PC-9 (cell line): ENCODE data around the gene EYS. TPM values are rescaled to one million over a fixed set of nuclear protein-coding genes. Genes with fewer than 3 reads are reported as not detected.

Experiments used
- BruUV-seq: library from RNA; stranded (reverse); fragments of 400-500 nt; replicated peaks from 2 replicates; lab custom pipeline; 2021; lab: Mats Ljungman, UMichigan
- CTCF ChIA-PET: fragments of 300-600 bp; sonication (Branson Sonifier 250); formaldehyde crosslinking; loops from one replicate; lab custom pipeline; 2022; ENCODE audit warnings: antibody characterized with exemption; lab: Charles Lee
- POLR2A ChIA-PET: fragments of 300-600 bp; sonication (Branson Sonifier 250); formaldehyde crosslinking; loops from one replicate; lab custom pipeline; 2022; ENCODE audit warnings: antibody characterized with exemption; ENCODE audit not compliant: unreplicated experiment; lab: Charles Lee
- DNase-seq, 2 experiments: peaks; one replicate each; pipeline versions ENCODE4 v3.0.0 to v3.0.0-alpha.2; 2015 to 2022; ENCODE audit warnings: mixed read lengths in 1 of 2
- H2AFZ ChIP-seq: fragments of 200-600 bp; sonication (generic); 2 replicates; pipeline ENCODE4 v1.8.1; 2017; ENCODE audit warnings: antibody characterized with exemption
- H3F3A ChIP-seq: fragments of 200-600 bp; sonication (generic); 2 replicates; pipeline ENCODE4 v1.8.1; 2017; ENCODE audit warnings: antibody characterized with exemption, mild to moderate bottlenecking, low read depth; ENCODE audit not compliant: insufficient read depth
- H3K27ac ChIP-seq: fragments of 200-600 bp; sonication (generic); 2 replicates; pipeline ENCODE4 v1.6.1; 2016; ENCODE audit warnings: mixed run types
- H3K27me3 ChIP-seq: fragments of 200-600 bp; sonication (generic); 2 replicates; pipeline ENCODE4 v1.6.1; 2016; ENCODE audit warnings: low read depth, mixed run types; ENCODE audit not compliant: insufficient read depth
- H3K36me3 ChIP-seq: fragments of 200-600 bp; sonication (generic); 2 replicates; pipeline ENCODE4 v1.6.1; 2016; ENCODE audit warnings: low read depth, mixed run types
- H3K4me1 ChIP-seq: fragments of 200-600 bp; sonication (generic); replicated peaks from 2 replicates; pipeline ENCODE4 v1.6.1; 2016; ENCODE audit warnings: mixed run types; ENCODE audit not compliant: insufficient read depth
- H3K4me2 ChIP-seq: fragments of 200-600 bp; sonication (generic); 2 replicates; pipeline ENCODE4 v1.6.1; 2017; ENCODE audit warnings: mixed run types
- H3K4me3 ChIP-seq: fragments of 200-600 bp; sonication (generic); 2 replicates; pipeline ENCODE4 v1.6.1; 2016; ENCODE audit warnings: mixed run types
- H3K79me2 ChIP-seq: fragments of 200-600 bp; sonication (generic); 2 replicates; pipeline ENCODE4 v1.6.1; 2017; ENCODE audit warnings: low read depth, mixed run types
- H3K9me2 ChIP-seq: fragments of 200-600 bp; sonication (generic); 2 replicates; pipeline ENCODE4 v1.8.1; 2017; ENCODE audit warnings: mild to moderate bottlenecking; ENCODE audit not compliant: insufficient read depth
- H3K9me3 ChIP-seq: fragments of 200-600 bp; sonication (generic); 2 replicates; pipeline ENCODE4 v1.8.1; 2016; ENCODE audit warnings: low read depth; ENCODE audit not compliant: insufficient read depth
- H4K20me1 ChIP-seq: fragments of 200-600 bp; sonication (generic); 2 replicates; pipeline ENCODE4 v1.8.1; 2017; ENCODE audit not compliant: insufficient read depth
- CTCF ChIP-seq: fragments of 200-600 bp; sonication (generic); conservative IDR thresholded peaks from 2 replicates; pipeline ENCODE4 v1.6.1; 2017; ENCODE audit warnings: mixed run types, antibody characterized with exemption, mild to moderate bottlenecking, moderate library complexity
- EZH2 ChIP-seq: fragments of 200-600 bp; sonication (generic); IDR thresholded peaks from 2 replicates; pipeline ENCODE4 v1.8.0; 2017; ENCODE audit warnings: antibody characterized with exemption, low read depth
- intact Hi-C: fragments of 100-400 bp; cut with micrococcal nuclease; formaldehyde crosslinking; loops from one replicate; pipeline ENCODE4 v1.10.0; 2022; ENCODE audit not compliant: unreplicated experiment
- total RNA-seq: library from RNA; stranded (reverse); gene quantifications from 2 replicates; pipeline ENCODE4 v1.2.3, GENCODE V29; 2021

Gene EYS
- total RNA-seq, 1 experiment from 2014 or later = not detected

DNA sequence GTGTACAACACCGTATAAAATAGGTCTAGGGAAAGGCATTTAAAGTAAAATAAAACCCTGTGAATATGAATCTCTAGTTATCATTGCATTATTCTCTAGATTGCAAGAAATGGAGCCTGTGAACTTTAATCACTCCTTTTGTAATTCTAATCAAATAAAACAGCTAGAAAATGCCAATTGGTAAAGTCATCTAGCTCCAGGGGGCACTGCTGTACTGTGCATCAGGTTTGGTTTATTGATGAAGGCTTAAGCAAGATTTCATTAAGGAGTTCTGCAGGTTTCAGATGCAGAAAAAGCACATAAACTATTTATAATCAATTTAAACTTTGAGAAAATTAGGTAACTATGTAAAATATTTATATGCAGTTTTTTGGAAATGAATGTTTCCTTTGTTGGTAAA lies 1426.5 kb downstream of the EYS start:
- CTCF ChIA-PET = interaction anchor here (0.6 kb wide), 1 partner anchor 136 kb away, joined by 3 read pairs; no protein-coding TSS in a partner anchor
- Histone ChIP-seq H3K9me3 (no peaks in the 10 kb centered on the region), H3K79me2 (no peaks in the 10 kb centered on the region), H3K27ac (no peak overlapping the region), H3K9me2 (no peaks in the 10 kb centered on the region), H2AFZ (no peak overlapping the region), H3K4me1 (no peaks in the 10 kb centered on the region), H3K4me3 (no peak overlapping the region), H3F3A (no peaks in the 10 kb centered on the region), H4K20me1 (no peaks in the 10 kb centered on the region), H3K4me2 (no peak overlapping the region), H3K27me3 (no peaks in the 10 kb centered on the region), H3K36me3 (no peaks in the 10 kb centered on the region)
- no peak for TF ChIP-seq EZH2
- TF ChIP-seq CTCF = peak; percentile 51
- intact Hi-C loops = no loop called here
- POLR2A ChIA-PET = no interaction called here
- BruUV-seq = no TSS peak
- DNase-seq = no peak

GRCh38 chr6:64270083-64270482 lies 1436.9 kb downstream of the EYS start:
- H3K27ac ChIP-seq = no peak overlapping the region
- intact Hi-C loops = no loop called here
- TF ChIP-seq EZH2 (no peak), CTCF (no peak)
- no peaks in the 10 kb centered on the region for H4K20me1 ChIP-seq
- H3K79me2 ChIP-seq = no peaks in the 10 kb centered on the region
- no peak overlapping the region for H3K4me3 ChIP-seq
- no peaks in the 10 kb centered on the region for H3K4me1 ChIP-seq
- no peak overlapping the region for H3K4me2 ChIP-seq
- CTCF ChIA-PET = no interaction called here
- H3K9me2 ChIP-seq = no peaks in the 10 kb centered on the region
- H3K27me3 ChIP-seq = no peaks in the 10 kb centered on the region
- H3K36me3 ChIP-seq = no peaks in the 10 kb centered on the region
- no peak overlapping the region for H2AFZ ChIP-seq
- BruUV-seq = no TSS peak
- H3K9me3 ChIP-seq = no peaks in the 10 kb centered on the region
- no peak for DNase-seq
- POLR2A ChIA-PET = no interaction called here
- no peaks in the 10 kb centered on the region for H3F3A ChIP-seq

- Histone ChIP-seq H4K20me1 (no peaks in the 10 kb centered on the region), H3K4me3 (no peak overlapping the region), H2AFZ (no peak overlapping the region), H3F3A (no peaks in the 10 kb centered on the region), H3K79me2 (no peaks in the 10 kb centered on the region), H3K4me1 (no peaks in the 10 kb centered on the region), H3K27me3 (no peaks in the 10 kb centered on the region), H3K36me3 (no peaks in the 10 kb centered on the region), H3K4me2 (no peak overlapping the region), H3K27ac (no peak overlapping the region), H3K9me3 (no peaks in the 10 kb centered on the region), H3K9me2 (no peaks in the 10 kb centered on the region)
- no peak for DNase-seq
- CTCF ChIA-PET = no interaction called here
- TF ChIP-seq CTCF (no peak), EZH2 (no peak)
- intact Hi-C loops = no loop called here
- no TSS peak for BruUV-seq
- POLR2A ChIA-PET = no interaction called here
These were observed 1440.6 kb downstream of the EYS start for GRCh38 chr6:64266351-64266821.
